OCI-LY7 (cell line): ENCODE data around the gene PRKG1.

Experiments
- CTCF ChIP-seq: fragments of 200-600 bp; sonication (generic); conservative IDR thresholded peaks from 2 replicates; pipeline ENCODE4 v1.5.1; 2014; ENCODE audit warnings: mild to moderate bottlenecking, antibody characterized with exemption, low read length, moderate library complexity, mixed read lengths
- EZH2phosphoT487 ChIP-seq: fragments of 200-600 bp; sonication (generic); IDR thresholded peaks from 2 replicates; pipeline ENCODE4 v1.6.1; 2018; ENCODE audit warnings: low read depth, borderline replicate concordance, mild to moderate bottlenecking, mixed run types, antibody characterized with exemption, low read length, moderate library complexity, mixed read lengths

DNA sequence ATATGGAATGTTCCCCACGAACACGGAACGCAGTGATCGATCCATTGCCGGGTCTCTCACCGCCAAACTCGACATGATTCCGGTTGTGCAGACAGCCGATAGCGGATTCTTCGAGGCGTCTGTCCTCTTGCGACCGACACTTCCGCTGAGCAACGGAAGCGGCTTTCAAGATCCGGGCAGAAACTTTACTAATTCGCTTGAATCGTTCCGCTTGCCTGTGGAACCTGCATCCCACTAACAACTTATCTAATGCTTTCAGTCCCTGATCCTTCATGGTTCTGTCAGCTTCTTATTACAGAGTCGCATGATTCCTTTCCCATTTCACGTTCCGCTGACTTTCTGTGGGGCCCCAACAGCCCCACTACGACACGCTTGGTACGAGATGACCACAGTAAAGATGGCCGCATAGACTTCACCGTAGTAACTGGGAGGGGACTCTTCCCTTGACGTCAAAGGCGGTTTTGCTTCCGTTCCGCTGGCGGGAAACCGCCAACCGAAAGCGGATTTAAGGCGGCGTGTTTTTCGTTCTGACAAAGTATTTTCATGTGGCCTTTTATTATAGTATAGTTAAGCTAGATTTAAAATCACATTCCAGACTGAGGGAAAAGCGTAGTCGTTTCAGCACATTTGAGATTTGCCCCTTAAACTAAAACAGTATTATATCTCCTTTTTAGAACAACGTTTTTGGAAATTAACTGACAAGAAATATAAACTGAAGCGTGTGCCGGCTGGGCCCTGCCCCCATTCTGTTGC is 625.4 kb downstream of the PRKG1 start, which contains the start of gene CSTF2T:
- TF ChIP-seq CTCF (no peak), EZH2phosphoT487 (no peak)
